Skin epidermis (tissue), 12 donors: ENCODE results near the gene ELF5.

Source experiments
- H3K27ac ChIP-seq, 21 experiments: fragments of 200-600 bp; sonication (generic) in 11 of 21; one replicate each; pipeline ENCODE4 v1.5.0; 2020; ENCODE audit warnings: mild to moderate bottlenecking in 3 of 21, inconsistent platforms in 2 of 21, moderate library complexity in 2 of 21
- H3K4me3 ChIP-seq, 7 experiments: fragments of 200-600 bp; sonication (generic) in 2 of 7; one replicate each; pipeline ENCODE4 v1.5.0; 2020; ENCODE audit warnings: inconsistent platforms in 2 of 7, mild to moderate bottlenecking in 2 of 7, moderate library complexity in 1 of 7

ELF5 gene

DNA sequence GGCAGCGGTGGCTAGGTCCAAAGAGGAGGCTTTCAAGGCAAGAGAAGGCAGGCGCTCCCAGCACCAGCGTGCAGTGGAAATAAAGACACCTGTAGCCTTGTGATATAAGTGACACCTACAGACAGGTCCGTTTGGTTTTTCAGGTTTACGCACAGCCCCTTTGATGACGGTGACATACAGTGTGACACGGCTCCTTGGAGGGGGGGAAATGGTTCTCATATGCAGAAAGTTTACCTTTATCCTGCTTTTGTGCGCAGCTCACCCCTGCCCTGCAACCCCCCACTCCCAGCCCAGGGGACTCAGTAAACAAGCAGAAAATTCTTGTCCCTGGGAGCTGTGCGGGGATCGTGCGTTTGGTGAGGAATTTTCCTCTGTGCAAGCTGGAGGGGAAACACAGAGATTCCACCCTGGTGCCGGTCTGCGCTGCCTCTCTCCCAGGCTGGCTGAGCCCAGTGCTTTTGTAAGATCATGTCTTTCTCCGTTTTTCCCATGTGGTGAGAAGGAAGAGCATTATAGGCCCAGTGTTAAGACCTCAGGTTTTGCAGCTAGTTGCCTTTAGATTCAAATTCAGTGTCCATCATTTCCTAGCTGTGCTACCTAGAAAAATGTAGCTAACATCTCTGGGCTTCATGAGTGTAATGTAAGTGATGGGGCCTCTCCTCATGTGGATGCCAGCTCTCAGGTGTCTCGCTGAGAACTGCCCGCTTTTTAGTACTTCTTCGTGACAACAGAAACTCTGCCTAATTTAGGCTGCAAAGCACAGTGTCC, at the start of gene ELF5:
TSS of gene ELF5 (minus strand) at position 113 of the 768 bp plus-strand sequence. CDS start 8,045 bp downstream, outside the sequence.
- Histone ChIP-seq H3K27ac (no peak within 1 kb of the TSS), H3K4me3 (no peak within 1 kb of the TSS)

DNA sequence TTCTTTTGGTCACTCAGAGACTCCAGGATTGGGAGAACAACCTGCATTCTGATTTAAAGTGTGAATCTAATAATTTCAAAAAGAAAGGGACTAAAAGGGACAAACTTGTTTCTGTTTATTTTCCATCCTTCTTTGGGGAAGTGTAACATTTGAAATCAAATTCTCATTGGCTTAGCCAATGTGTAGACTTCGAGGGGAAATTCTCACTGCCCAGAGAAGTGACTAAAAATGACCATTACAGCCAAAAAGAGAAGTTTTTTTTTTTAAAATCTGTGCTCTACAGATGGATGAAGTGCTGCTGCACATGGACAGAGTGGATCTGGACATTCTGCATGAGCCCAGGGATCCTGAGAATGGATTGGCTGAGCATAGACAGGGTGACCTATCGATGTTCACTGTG, 49.4 kb upstream of the ELF5 start:
- H3K27ac ChIP-seq = no peak overlapping the region
- no peak overlapping the region for H3K4me3 ChIP-seq

DNA sequence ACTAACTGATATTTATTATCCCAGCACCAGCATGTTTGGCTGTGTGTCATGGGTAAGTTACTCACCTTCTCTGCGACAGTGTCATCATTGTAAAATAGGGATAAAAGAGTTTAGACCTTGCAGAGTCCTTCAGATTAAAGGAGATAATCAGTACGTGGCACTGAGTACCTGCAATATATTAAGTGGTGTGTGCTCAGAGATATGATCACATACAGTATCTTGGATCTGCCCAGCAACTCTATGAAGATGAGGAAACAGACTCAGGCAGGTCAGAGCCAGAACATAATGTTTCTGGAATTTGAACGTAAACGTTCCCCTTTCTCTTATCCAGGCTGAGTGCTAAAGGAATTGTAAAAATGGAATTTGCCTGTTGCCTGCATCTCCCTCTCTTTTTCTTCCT, 46.9 kb upstream of the ELF5 start:
- Histone ChIP-seq H3K27ac (no peak overlapping the region), H3K4me3 (no peak overlapping the region)

DNA sequence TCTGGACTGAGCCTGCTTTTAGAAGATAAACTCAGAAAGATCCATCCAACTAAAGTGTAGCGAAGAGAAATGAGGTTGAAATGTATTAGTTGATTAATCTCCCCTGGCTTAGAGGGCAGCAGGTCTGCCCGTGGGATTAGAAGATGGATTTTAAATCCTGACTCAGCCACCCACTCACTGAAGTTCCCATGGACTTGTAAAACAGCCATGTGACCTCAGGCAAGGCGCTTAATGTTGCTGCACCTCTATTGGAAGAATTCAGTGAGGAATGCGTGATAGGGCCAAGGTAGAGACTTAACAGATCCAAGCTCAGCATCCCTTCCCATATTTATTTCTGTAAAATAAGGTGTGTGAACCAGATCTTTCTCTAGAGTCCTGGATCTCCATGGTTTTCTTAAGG, 45.1 kb upstream of the ELF5 start:
- Histone ChIP-seq H3K27ac (no peak overlapping the region), H3K4me3 (no peak overlapping the region)

DNA sequence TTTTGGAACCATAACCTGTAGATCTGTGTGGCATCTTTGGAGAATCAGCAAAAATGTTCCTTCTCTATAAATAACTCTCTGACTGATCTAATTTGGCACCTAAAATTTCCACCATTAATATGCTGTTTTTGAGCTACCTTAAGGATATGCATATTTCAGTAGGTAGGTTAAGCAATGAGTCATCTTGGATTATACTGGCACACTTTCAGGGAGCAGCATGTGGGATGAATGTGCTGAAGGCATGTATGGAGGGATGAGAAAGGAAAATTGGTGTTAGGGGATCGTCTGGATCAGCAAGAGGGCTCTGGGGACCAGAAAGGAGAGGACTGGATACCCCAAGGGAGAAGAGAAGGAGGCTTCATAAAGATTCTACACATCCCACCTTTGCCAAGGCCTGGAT, 44.6 kb upstream of the ELF5 start:
- H3K27ac ChIP-seq = no peak overlapping the region
- H3K4me3 ChIP-seq = no peak overlapping the region

DNA sequence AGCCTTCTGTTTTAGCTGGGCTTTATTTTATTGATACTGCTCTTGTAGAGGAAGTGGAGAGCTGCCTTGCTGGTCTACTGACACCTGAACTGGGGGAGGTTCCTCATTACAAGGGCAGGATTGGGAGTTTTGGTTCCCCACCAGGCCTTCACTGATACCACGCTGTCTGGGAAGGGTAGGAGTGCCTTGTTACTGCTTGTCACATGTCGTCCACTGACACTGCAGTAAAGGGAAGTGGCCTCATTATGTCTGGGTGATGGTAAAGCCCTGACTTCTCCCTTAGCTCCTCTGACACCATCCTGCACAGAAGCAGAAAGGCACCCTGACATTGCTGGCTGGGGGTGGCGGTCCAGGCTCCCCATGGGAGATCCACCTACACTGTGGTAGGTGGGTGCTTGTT, 38.7 kb upstream of the ELF5 start:
- Histone ChIP-seq H3K27ac (peak overlapping the region in 1 of 21 experiments; percentile 50), H3K4me3 (no peak overlapping the region)

DNA sequence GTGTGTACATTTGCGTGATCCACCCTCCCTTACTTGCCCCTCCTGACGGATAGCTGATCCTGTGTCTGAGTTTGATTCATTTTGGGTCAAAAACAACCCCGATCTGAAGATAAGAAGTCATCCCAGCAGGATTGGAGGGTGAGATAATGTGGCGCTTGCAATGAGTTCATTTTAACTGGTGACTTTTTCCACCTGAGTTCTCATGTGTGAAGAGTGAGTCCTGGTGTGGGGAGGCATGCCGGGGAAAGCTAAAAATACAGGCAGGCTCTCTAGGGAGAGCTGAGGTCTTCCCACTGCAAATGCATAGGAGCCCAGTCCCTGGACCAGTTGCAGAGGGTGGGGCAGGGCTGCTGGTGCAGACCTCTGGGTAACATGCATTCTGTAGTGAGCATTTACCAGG, 35.7 kb upstream of the ELF5 start:
- H3K4me3 ChIP-seq = no peak overlapping the region
- no peak overlapping the region for H3K27ac ChIP-seq

DNA sequence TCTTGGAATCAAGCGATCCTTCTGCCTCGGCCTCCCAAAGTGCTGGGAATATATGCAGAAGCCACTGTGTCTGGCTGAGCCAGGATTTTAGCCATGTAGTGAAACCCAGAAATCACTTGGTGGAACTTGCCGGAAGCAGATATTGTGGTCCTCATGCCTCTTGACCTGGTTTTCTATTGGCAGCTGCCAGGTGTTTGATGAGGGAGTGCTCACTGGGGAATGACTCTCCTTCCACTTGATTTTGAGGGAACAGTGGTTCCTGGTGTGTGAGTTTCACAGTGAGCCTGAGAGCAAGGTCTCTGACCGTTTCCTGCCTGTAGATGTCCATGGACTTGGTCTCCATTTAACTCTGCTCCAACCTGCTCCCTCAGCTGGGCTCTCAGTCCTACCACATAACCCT, 34.7 kb upstream of the ELF5 start:
- H3K4me3 ChIP-seq = no peak overlapping the region
- H3K27ac ChIP-seq = no peak overlapping the region

DNA sequence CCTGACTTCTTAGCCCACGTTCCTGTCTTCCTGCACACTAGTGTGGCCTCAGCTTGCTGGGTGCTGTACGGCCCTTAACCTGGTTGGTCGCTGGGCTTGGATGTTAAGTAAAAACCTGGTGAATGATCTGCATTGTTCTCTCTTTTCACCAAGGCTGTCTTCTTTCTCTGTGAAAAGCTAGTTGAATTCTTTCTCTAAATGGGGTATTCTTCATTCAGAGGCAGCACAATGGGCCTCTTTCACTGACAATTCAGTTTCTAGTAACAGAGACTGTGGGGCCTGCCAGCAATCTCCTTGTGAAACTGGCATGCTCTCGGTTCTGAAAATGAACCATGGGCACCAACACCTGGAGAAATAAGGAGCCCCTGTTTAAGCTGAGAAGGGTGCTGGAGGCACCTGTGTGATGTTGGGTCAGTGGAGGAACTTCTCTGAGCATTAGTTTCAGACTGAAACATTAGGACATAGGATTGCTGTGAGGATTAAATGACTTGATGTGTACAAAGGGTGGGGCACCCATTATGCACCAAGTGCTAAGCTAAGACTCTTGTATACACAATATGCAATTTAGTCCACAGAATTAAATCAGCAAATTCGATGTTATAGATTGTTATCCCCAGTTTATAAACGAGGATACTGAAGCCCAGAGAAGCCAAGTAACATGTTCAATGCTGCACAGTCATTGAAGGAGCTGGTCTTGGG, 33.1 kb upstream of the ELF5 start:
- Histone ChIP-seq H3K4me3 (no peak overlapping the region), H3K27ac (no peak overlapping the region)

DNA sequence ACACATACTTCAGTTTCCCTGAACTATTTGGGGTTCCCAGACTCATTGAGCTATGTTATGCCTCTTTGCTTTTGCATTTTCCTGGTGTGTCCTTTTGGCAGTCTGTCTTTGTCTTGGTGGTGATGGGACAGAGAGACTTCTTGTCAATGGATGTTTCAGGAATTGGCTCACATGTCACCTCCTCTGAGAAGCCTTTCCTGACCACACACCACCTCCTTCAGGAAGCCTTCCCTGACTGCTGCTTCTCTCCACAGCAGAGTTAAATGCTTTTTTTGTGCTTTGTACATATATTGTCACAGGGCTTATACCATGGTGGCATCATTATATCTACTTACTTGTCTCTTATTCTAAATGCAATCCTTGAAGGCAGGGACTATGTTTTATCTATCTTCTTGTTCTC, 28.5 kb upstream of the ELF5 start:
- no peak overlapping the region for H3K27ac ChIP-seq
- no peak overlapping the region for H3K4me3 ChIP-seq

DNA sequence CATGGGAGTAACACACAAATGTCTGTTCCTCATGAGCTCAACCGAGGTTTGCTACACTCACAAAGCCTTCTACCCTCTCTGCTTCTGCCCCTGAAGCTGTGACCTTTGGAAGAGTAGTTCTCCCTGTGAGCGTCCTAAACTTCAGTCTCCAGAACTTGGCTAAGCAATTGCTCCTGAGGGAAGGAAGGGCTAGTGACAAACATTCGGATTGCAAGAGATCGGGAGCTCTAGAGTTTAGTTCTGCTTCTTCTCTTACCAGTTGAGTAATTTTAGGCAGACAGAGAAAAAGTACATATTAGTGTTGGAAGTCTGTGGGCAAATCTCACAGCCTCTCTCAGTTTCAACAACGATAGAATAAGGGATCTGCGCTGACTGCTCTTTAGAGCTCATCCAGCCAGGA, 27.3 kb upstream of the ELF5 start:
- Histone ChIP-seq H3K27ac (no peak overlapping the region), H3K4me3 (no peak overlapping the region)

DNA sequence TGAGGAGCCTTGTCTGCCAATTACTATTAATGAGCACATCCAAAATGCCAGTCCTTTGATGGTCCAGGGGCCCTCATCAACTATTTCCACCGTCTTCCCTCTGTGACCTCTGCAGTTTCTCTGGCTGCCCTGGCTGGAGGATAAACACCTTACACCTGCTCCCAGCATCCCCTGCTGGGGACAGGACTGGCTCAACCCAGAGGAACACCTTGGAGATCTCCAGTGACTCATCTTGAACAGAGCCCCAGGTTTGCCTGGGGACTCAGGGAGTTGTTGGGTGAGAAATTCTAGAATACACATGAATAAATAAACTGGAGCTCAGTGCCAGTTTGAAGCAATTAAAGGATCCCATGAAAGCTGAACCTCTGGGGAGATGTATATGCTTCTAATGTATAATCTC, 24.0 kb upstream of the ELF5 start:
- H3K27ac ChIP-seq = no peak overlapping the region
- H3K4me3 ChIP-seq = no peak overlapping the region

DNA sequence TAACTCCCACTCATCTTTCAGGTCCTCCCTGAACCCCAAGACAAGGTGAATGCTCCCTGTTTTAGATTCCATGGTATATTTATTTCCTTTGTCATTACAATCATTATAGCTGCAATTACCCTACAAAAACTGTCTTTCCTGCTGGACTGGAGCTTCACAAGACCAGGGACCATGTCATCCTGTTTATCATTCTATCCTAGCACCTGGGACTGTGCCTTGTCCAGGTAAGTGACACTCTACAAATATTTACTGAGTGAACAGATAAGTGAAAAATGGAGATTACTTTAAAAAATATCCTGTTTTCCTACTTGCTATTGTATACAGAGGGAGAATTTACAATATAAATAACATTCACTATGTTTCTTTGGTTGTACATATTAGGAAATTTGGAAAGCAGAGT, 22.5 kb upstream of the ELF5 start:
- Histone ChIP-seq H3K4me3 (no peak overlapping the region), H3K27ac (no peak overlapping the region)

DNA sequence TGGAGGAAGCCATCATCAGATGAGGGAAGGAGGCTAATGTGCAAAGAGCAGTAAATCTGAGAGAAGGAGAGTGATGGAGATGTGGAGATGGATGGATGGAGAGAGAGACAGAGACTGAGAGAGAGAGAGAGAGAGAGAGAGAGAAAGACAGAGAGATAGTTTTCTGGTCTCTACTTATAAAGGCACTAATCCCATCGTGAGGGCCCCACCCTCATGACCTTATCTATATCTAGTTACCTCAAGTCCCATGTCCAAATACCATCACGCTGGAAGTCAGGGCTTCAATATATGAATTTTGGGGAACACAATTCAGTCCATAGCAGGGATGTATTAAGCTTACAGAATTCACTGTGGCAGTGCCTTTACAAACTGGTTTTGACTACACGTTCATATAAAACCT, 21.2 kb upstream of the ELF5 start:
- Histone ChIP-seq H3K4me3 (no peak overlapping the region), H3K27ac (no peak overlapping the region)

DNA sequence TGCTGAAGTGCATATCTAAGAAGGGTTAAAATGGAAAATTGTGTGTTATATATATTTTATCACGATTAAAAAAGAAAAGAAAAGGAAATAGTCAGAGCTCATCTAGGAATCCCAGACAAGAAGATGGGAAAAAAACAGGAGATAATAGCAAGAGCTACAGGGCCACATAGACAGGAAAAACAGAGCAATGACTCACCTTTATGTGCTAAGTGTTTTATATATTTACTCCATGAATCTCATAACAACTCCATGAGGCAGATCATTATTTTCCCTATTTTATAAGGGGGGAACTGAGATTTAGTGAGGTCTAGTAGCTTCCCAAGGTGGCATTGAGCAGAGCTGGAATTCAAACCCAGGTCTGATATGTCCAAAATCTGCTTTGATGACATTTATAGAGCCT, 18.1 kb upstream of the ELF5 start:
- no peak overlapping the region for H3K4me3 ChIP-seq
- no peak overlapping the region for H3K27ac ChIP-seq

DNA sequence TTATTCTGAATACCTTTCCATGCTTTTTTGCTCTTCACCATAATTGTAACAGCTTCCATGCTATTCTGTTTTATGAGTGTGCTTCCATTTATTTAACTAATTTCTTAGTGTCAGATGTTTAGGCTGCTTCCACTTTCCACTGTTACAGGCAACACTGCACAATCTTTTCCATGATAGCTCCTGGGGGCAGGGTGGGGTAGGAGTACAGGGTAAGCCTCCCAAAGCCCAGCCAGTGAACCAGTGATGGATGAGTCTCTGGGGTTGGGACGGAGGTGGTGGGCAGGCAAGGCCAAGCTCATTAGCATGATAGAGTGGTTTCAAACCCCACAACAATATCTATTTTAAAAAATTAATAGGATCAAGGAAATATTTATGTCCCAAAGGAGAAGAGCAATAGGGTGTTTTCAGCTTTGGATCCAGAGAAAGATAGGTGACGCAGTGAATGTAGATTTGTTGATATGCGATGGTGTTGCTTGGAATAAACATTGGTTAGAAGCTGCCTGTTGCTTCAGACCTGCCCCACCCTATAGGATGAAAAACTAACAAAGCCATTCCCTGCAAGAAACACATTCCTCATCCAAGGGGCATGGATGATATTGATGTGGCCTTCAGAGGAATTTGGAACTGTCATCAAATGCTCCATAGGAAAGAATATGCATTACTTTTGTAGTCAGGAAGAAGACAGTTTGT, 17.1 kb upstream of the ELF5 start:
- Histone ChIP-seq H3K27ac (no peak overlapping the region), H3K4me3 (no peak overlapping the region)

DNA sequence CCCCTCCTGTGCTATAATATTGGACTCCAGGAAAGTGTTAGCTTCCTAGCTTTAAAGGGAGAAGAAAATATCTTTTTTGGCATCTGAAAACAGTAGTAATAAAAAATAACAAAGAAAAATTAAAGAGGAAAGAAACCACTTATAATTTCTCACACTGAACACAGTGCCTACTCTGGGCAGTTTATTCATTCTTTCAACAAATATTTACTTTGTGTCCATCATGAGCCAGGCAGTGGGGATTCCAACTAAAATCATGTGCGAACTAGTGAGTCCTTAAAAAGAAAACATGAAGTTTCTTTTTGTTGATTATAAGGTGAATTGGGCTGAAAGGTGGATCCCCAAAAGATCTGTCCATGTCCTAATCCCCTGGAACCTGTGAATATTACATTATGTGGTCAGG, 16.0 kb upstream of the ELF5 start:
- H3K4me3 ChIP-seq = no peak overlapping the region
- no peak overlapping the region for H3K27ac ChIP-seq

DNA sequence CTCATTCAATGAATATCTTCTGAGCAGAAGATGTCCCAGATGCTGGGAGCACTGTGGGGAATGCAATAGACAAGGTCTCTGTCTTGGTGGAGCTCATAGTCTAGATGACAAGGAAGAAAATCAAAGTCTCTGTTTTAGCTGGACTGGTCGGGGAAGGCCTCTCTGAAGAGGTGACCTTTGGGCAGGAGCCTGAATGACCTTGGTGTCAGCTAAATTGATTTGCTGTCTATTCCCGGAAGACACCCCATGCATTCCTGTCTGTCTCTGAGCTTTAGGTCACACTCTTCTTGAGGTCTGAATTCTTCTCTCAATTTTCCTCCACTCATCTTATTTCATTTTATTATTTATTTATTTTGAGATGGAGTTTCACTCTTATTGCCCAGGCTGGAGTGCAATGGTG, 14.5 kb upstream of the ELF5 start:
- Histone ChIP-seq H3K4me3 (no peak overlapping the region), H3K27ac (no peak overlapping the region)

DNA sequence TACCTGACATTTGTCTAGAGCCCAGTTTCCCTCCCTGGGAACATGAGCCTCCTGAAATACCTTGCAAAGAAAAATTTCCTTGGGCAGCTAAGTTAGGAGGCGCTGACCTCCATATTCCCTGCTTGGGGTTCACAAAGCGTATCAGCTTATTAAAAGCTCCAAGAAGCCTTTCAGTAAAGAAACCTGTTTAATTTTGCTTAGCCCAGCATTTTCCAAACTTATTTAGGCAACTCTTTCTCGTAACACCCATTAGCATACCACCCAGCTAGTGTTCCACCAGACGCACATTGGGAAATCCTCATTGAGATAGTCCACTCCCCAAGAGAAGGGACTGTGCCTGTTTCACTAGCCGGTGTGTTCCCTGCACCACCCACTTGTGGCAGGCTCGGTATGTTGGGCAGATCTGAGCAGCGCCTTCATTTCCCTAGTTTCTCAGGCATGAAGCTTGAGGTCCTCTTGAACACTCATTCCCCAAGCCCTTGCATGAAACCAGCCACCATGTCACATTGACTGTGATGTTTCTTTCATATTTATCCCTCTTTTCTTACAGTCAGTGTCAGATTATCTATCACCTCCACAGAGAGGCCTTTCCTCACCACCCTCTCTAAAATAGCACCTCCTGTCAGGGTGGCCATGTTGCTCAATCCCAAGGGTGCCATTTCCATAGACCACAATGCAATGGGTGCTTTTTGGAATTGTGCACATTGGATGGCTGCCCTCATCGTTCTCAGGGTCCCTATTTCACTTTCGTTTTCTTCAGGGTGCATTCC, 12.5 kb upstream of the ELF5 start:
- Histone ChIP-seq H3K27ac (no peak overlapping the region), H3K4me3 (no peak overlapping the region)

DNA sequence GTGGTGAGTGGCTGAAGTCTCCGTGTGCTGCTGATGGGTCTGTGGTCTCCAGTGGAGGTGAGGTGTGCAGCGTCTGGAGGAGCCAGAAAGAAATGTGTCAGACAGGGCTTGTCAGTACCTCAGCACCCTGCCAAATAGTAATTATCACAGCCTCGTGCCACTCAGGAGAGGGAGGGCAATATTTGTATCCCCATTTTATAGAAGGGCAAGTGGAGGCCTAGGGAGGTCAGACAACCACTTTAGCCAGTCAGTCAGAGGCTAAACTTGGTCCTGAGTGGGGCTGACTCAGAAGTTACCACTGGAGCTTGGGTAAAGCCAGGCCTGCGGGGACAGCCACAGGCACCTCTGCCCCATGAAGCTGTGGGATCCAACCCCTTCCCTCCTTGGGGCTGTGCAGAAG, 11.5 kb upstream of the ELF5 start:
- H3K4me3 ChIP-seq = no peak overlapping the region

More for the DNA sequence above, 11.5 kb upstream of the ELF5 start:
- no peak overlapping the region for H3K27ac ChIP-seq
